Lung (tissue), 12 donors: ENCODE data around the gene USP46. TPM values are rescaled to one million over a fixed set of nuclear protein-coding genes. Genes with fewer than 3 reads are reported as not detected.

ENCODE experiments used
- ATAC-seq: fragments of 200-7000 bp; cut with Tn5 transposase; one replicate; pipeline ENCODE4 v1.9.1; 2020; ENCODE audit warnings: moderate number of reproducible peaks; ENCODE audit not compliant: insufficient read depth, low FRiP score
- DNase-seq, 3 donors: peaks; one replicate each; pipeline ENCODE4 v3.0.0-alpha.2; 2013 to 2017
- H3K27ac ChIP-seq, 2 donors: one replicate each; pipeline ENCODE4 v1.5.1; 2013; ENCODE audit warnings: mild to moderate bottlenecking in 2 of 2, moderate library complexity in 2 of 2, control low read depth in 1 of 2, inconsistent platforms in 1 of 2, low read depth in 1 of 2, low read length in 1 of 2
- H3K27me3 ChIP-seq, 3 donors: one replicate each; pipeline ENCODE4 v1.5.1; 2013; ENCODE audit warnings: low read length in 2 of 3; ENCODE audit not compliant: control insufficient read depth in 3 of 3, insufficient read depth in 3 of 3
- H3K36me3 ChIP-seq, 4 donors: one replicate each; pipeline ENCODE4 v1.5.1; 2013; ENCODE audit warnings: low read length in 4 of 4, mild to moderate bottlenecking in 1 of 4, moderate library complexity in 1 of 4; ENCODE audit not compliant: control insufficient read depth in 4 of 4, insufficient read depth in 4 of 4
- H3K4me1 ChIP-seq, 5 donors: one replicate each; pipeline ENCODE4 v1.5.1; 2013; ENCODE audit warnings: low read length in 5 of 5, mild to moderate bottlenecking in 2 of 5, moderate library complexity in 1 of 5; ENCODE audit not compliant: control insufficient read depth in 5 of 5, insufficient read depth in 5 of 5
- H3K4me3 ChIP-seq: one replicate; pipeline ENCODE4 v1.5.1; 2013; ENCODE audit warnings: mild to moderate bottlenecking, control low read depth, moderate library complexity
- H3K9ac ChIP-seq, 2 donors: one replicate each; pipeline ENCODE4 v1.5.1; 2013; ENCODE audit warnings: low read length in 2 of 2, control low read depth in 1 of 2; ENCODE audit not compliant: insufficient read depth in 1 of 2
- H3K9me3 ChIP-seq, 4 donors: one replicate each; pipeline ENCODE4 v1.5.1; 2013; ENCODE audit warnings: low read length in 3 of 4, mild to moderate bottlenecking in 1 of 4, moderate library complexity in 1 of 4; ENCODE audit not compliant: control insufficient read depth in 4 of 4, insufficient read depth in 3 of 4
- CTCF ChIP-seq: IDR thresholded peaks from 2 replicates; pipeline ENCODE4 v1.5.1; 2012; ENCODE audit warnings: mild to moderate bottlenecking; ENCODE audit errors: control extremely low read depth, extremely low read depth
- WGBS, 2 donors: extraction: QIAGEN DNeasy Blood & Tissue Kit; methylation state at CpG; one replicate each; pipeline ENCODE4 v1.1.7; 2013; 5-methylcytosine and 5-hydroxymethylcytosine counted together
- polyA plus RNA-seq, 2 donors: library from polyadenylated mRNA; stranded (reverse); fragments of 200-250 nt; gene quantifications; one replicate each; pipeline ENCODE4 v1.2.1, GENCODE V29; 2013
- total RNA-seq, 2 donors: library from RNA; depleted of rRNA in 1 of 2; stranded (reverse); fragments of >200 nt in 1 of 2; gene quantifications; one replicate each; pipeline ENCODE4 v1.2.1, GENCODE V29; 2014 to 2021
- donor health status: control.
- donor health status: control.
- donor health status: Bipolar disorder and iron deficiency.
- donor health status: healthy.
- donor health status: DM: yes; HTN: yes; CAD: no.

The USP46 gene
- total and polyA plus RNA-seq, 4 donors = 2.3 to 30.8 (median 8.8) TPM

- 74 to 84% methylated on average over 3 of the region's 3 CpGs for WGBS, 2 donors
- no peak for TF ChIP-seq CTCF
- Histone ChIP-seq H3K9me3 (no peaks in the 10 kb centered on the region), H3K9ac (no peak overlapping the region), H3K36me3 (peaks cover 0 to 6% (median 2%) of the 10 kb centered on the region in 4 donors), H3K27me3 (no peaks in the 10 kb centered on the region), H3K4me3 (no peak overlapping the region), H3K27ac (no peak overlapping the region), H3K4me1 (peaks cover 0 to 17% (median 6%) of the 10 kb centered on the region in 5 donors)
- DNase-seq (no peak), ATAC-seq (no peak)
These were observed 40.1 kb downstream of the USP46 start for GRCh38 chr4:52618795-52619590.

GRCh38 chr4:52617336-52618020 lies 41.6 kb downstream of the USP46 start:
- no peaks in the 10 kb centered on the region for H3K9me3 ChIP-seq
- H3K9ac ChIP-seq = no peak overlapping the region
- 87 to 94% methylated on average over 3 of the region's 3 CpGs for WGBS, 2 donors
- DNase-seq (no peak), ATAC-seq (no peak)
- H3K4me3 ChIP-seq = no peak overlapping the region
- H3K36me3 ChIP-seq = peaks cover 0 to 3% (median 1%) of the 10 kb centered on the region in 4 donors
- H3K4me1 ChIP-seq = peaks cover 0 to 16% (median 6%) of the 10 kb centered on the region in 5 donors
- no peaks in the 10 kb centered on the region for H3K27me3 ChIP-seq
- TF ChIP-seq CTCF = no peak
- no peak overlapping the region for H3K27ac ChIP-seq

GRCh38 chr4:52614241-52614640 lies 44.9 kb downstream of the USP46 start:
- no peak for ATAC-seq
- Histone ChIP-seq H3K36me3 (peaks cover 0 to 10% (median 4%) of the 10 kb centered on the region in 4 donors), H3K4me1 (peaks cover 0 to 8% (median 4%) of the 10 kb centered on the region in 5 donors), H3K27me3 (no peaks in the 10 kb centered on the region), H3K4me3 (no peak overlapping the region), H3K9ac (no peak overlapping the region), H3K9me3 (no peaks in the 10 kb centered on the region), H3K27ac (no peak overlapping the region)
- no peak for DNase-seq
- no peak for TF ChIP-seq CTCF
- WGBS, 2 donors = 100% methylated on average over 1 of the region's 1 CpG
